ENCODE measurements around the gene HUWE1. TPM values are rescaled to one million over a fixed set of nuclear protein-coding genes. Genes with fewer than 3 reads are reported as not detected.

HUWE1 gene
- total and polyA plus RNA-seq, 9 of the 15 experiments (the other 6 are each of a cell fraction or from before 2014, with no cell fraction given) = 23.9 to 204 (median 65.1) TPM

DNA sequence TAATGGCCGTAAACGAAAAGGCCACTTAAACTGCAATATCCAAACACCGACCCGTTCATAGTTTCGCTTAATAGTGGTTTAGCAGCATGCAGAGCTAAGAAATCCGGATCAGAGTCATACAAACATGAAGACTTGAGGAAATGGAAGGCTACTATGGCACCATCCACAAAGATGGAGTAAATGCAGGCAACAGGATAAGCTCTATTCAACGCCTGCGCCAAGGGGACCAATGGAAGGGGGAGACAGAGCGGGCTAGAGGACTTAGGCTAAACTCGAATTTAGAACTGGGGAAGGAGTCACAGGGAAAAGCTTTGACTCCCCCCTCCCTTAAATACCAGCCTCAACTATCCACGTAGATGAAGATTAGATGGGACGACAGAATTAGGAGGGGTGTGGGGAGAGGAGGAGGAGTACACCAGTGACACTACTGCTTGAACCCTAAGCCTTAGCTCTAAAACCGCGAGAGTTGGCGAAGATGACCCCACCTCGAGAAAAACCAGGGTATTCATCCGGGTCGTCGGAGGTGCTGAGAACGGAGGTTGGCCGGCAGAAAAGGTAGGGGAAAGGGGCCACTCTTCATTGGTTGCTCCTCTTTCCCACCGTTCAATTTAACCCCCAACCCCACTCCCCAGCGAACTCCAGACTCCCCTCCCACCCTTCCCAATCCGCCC lies 3.5 kb downstream of the HUWE1 start (continued):
- TF ChIP-seq, protein P1, sequence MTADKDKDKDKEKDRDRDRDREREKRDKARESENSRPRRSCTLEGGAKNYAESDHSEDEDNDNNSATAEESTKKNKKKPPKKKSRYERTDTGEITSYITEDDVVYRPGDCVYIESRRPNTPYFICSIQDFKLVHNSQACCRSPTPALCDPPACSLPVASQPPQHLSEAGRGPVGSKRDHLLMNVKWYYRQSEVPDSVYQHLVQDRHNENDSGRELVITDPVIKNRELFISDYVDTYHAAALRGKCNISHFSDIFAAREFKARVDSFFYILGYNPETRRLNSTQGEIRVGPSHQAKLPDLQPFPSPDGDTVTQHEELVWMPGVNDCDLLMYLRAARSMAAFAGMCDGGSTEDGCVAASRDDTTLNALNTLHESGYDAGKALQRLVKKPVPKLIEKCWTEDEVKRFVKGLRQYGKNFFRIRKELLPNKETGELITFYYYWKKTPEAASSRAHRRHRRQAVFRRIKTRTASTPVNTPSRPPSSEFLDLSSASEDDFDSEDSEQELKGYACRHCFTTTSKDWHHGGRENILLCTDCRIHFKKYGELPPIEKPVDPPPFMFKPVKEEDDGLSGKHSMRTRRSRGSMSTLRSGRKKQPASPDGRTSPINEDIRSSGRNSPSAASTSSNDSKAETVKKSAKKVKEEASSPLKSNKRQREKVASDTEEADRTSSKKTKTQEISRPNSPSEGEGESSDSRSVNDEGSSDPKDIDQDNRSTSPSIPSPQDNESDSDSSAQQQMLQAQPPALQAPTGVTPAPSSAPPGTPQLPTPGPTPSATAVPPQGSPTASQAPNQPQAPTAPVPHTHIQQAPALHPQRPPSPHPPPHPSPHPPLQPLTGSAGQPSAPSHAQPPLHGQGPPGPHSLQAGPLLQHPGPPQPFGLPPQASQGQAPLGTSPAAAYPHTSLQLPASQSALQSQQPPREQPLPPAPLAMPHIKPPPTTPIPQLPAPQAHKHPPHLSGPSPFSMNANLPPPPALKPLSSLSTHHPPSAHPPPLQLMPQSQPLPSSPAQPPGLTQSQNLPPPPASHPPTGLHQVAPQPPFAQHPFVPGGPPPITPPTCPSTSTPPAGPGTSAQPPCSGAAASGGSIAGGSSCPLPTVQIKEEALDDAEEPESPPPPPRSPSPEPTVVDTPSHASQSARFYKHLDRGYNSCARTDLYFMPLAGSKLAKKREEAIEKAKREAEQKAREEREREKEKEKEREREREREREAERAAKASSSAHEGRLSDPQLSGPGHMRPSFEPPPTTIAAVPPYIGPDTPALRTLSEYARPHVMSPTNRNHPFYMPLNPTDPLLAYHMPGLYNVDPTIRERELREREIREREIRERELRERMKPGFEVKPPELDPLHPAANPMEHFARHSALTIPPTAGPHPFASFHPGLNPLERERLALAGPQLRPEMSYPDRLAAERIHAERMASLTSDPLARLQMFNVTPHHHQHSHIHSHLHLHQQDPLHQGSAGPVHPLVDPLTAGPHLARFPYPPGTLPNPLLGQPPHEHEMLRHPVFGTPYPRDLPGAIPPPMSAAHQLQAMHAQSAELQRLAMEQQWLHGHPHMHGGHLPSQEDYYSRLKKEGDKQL (CRISPR knock-in tag; IDR thresholded peaks at IDR 0.05; ENCODE audit: borderline replicate concordance) = no peak
- TF ChIP-seq ZNF41 (CRISPR knock-in tag; conservative IDR thresholded peaks at IDR 0.05) (no peak), ZFX (CRISPR knock-in tag; IDR thresholded peaks at IDR 0.05) (no peak), ELF2 (CRISPR knock-in tag; IDR thresholded peaks at IDR 0.05) (no peak), GTF2E2 (tag; IDR thresholded peaks at IDR 0.05) (0 out of 2 replicates have a peak, but pooled peaks have one; percentile 4), SMAD3 (CRISPR knock-in tag; conservative IDR thresholded peaks at IDR 0.05) (no peak), ZNF695 (CRISPR knock-in tag; IDR thresholded peaks at IDR 0.05) (no peak), ERF (CRISPR knock-in tag; IDR thresholded peaks at IDR 0.05) (no peak), ZNF561 (CRISPR knock-in tag; conservative IDR thresholded peaks at IDR 0.05) (no peak), CBX8 (IDR thresholded peaks at IDR 0.05; ENCODE audit: borderline replicate concordance, extremely low read depth, low read depth, low read length, poor library complexity, severe bottlenecking) (no peak), BRCA1 (IDR thresholded peaks at IDR 0.05) (no peak), BRCA1 (CRISPR knock-in tag; IDR thresholded peaks at IDR 0.05) (no peak), FOXJ3 (CRISPR knock-in tag; IDR thresholded peaks at IDR 0.05) (no peak), ZNF445 (CRISPR knock-in tag; IDR thresholded peaks at IDR 0.05; ENCODE audit: low read depth) (no peak)
- TF ChIP-seq, protein P2, sequence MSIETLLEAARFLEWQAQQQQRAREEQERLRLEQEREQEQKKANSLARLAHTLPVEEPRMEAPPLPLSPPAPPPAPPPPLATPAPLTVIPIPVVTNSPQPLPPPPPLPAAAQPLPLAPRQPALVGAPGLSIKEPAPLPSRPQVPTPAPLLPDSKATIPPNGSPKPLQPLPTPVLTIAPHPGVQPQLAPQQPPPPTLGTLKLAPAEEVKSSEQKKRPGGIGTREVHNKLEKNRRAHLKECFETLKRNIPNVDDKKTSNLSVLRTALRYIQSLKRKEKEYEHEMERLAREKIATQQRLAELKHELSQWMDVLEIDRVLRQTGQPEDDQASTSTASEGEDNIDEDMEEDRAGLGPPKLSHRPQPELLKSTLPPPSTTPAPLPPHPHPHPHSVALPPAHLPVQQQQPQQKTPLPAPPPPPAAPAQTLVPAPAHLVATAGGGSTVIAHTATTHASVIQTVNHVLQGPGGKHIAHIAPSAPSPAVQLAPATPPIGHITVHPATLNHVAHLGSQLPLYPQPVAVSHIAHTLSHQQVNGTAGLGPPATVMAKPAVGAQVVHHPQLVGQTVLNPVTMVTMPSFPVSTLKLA (conservative IDR thresholded peaks at IDR 0.05) = no peak
- TF ChIP-seq, protein P3, sequence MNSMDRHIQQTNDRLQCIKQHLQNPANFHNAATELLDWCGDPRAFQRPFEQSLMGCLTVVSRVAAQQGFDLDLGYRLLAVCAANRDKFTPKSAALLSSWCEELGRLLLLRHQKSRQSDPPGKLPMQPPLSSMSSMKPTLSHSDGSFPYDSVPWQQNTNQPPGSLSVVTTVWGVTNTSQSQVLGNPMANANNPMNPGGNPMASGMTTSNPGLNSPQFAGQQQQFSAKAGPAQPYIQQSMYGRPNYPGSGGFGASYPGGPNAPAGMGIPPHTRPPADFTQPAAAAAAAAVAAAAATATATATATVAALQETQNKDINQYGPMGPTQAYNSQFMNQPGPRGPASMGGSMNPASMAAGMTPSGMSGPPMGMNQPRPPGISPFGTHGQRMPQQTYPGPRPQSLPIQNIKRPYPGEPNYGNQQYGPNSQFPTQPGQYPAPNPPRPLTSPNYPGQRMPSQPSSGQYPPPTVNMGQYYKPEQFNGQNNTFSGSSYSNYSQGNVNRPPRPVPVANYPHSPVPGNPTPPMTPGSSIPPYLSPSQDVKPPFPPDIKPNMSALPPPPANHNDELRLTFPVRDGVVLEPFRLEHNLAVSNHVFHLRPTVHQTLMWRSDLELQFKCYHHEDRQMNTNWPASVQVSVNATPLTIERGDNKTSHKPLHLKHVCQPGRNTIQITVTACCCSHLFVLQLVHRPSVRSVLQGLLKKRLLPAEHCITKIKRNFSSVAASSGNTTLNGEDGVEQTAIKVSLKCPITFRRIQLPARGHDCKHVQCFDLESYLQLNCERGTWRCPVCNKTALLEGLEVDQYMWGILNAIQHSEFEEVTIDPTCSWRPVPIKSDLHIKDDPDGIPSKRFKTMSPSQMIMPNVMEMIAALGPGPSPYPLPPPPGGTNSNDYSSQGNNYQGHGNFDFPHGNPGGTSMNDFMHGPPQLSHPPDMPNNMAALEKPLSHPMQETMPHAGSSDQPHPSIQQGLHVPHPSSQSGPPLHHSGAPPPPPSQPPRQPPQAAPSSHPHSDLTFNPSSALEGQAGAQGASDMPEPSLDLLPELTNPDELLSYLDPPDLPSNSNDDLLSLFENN (IDR thresholded peaks at IDR 0.05; ENCODE audit: low read depth in 2 of 2, low read length in 2 of 2) = no peak

Measured in K562 (cell line).